ENCODE measurements around the gene DOCK3.
"Not testable (repeated sequence)": the region's sequence is repeated elsewhere in the genome, so short reads cannot be mapped to it uniquely, and the experiment has no call there.

DOCK3 gene

GRCh38 chr3:51386852-51387229 lies 712.1 kb downstream of the DOCK3 start:
- H3K4me3 ChIP-seq (ENCODE audit: low read depth, low read length), result no peak overlapping the region
- TF ChIP-seq CTCF (conservative IDR thresholded peaks at IDR 0.05; ENCODE audit: low read depth, low read length), result no peak
- no peak for DNase-seq (ENCODE audit: low read depth)

- not testable (repeated sequence) for DNase-seq (ENCODE audit: low read depth); H3K4me3 ChIP-seq (ENCODE audit: low read depth, low read length)
These were observed 712.6 kb downstream of the DOCK3 start for GRCh38 chr3:51387281-51387680.

GRCh38 chr3:51388286-51389029 lies 713.7 kb downstream of the DOCK3 start:
- TF ChIP-seq CTCF (conservative IDR thresholded peaks at IDR 0.05; ENCODE audit: low read depth, low read length), result peak; percentile 35
- peak; percentile 34 for DNase-seq (ENCODE audit: low read depth)
- no peak overlapping the region for H3K4me3 ChIP-seq (ENCODE audit: low read depth, low read length)

GRCh38 chr3:51389423-51390183 lies 714.9 kb downstream of the DOCK3 start:
- peak; percentile 71 for DNase-seq (ENCODE audit: low read depth)
- no peak overlapping the region for H3K4me3 ChIP-seq (ENCODE audit: low read depth, low read length)
- TF ChIP-seq CTCF (conservative IDR thresholded peaks at IDR 0.05; ENCODE audit: low read depth, low read length), result peak; percentile 87

GRCh38 chr3:51390246-51391074 lies 715.7 kb downstream of the DOCK3 start:
- peak overlapping the region; percentile 56 for H3K4me3 ChIP-seq (ENCODE audit: low read depth, low read length)
- TF ChIP-seq CTCF (conservative IDR thresholded peaks at IDR 0.05; ENCODE audit: low read depth, low read length), result no peak
- no peak for DNase-seq (ENCODE audit: low read depth)

- DNase-seq (ENCODE audit: low read depth), result peak; percentile 98
- H3K4me3 ChIP-seq (ENCODE audit: low read depth, low read length), result peak within 1 kb of the TSS; percentile 71
- TF ChIP-seq CTCF (conservative IDR thresholded peaks at IDR 0.05; ENCODE audit: low read depth, low read length), result peak; percentile 82
These were observed 716.4 kb downstream of the DOCK3 start, which contains the start of gene RBM15B for GRCh38 chr3:51391075-51391565. Gene RBM15B (plus strand): TSS chr3:51391285. CDS start chr3:51391400, 115 bp downstream.

Data from choroid plexus epithelial cell (primary cell).